ENCODE results near the gene TOLLIP. TPM values are rescaled to one million over a fixed set of nuclear protein-coding genes. Genes with fewer than 3 reads are reported as not detected.

Gene TOLLIP
- polyA plus RNA-seq, 2 of the 4 experiments (the other 2 are of a cell fraction): 26.5 to 37.9 TPM

- 95% methylated on average over 4 of the region's 10 CpGs for WGBS (ENCODE audit: missing lambda C conversion rate)
Observed at GRCh38 chr11:1260023-1260501, 49.4 kb downstream of the TOLLIP start.

DNA sequence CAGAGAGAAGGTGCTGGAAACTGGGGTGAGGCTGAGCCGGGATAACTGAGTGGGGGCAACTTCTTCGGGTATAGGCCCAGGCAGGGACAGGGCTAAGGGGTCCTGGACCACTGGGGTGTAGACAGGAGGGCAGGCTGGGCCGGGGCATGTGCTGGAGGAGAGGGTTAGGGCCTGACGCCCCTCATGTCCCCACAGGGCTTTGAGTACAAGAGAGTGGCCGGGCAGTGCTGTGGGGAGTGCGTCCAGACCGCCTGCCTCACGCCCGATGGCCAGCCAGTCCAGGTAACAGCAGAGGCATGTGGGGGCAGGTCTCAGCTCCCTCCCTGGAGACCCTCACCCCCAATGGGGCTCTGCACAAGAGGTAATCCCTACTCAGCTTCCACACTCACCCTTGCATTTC is 49.9 kb downstream of the TOLLIP start:
- DNase-seq (ENCODE audit: low read depth in 1 of 2, low spot score in 1 of 2): no peak
- no peak overlapping the region for H3K27ac ChIP-seq
- no peak; a peak in 1 of 6 replicates for ATAC-seq
- 0 out of 3 replicates have a peak, but pooled peaks cover under 1% of the 10 kb centered on the region for H3K9me3 ChIP-seq
- CTCF ChIA-PET: interaction anchor here (0.6 to 0.7 kb wide), 3 partner anchors 35 to 369 kb away, joined by 3 to 5 read pairs (median 3); no protein-coding TSS in a partner anchor
- TF ChIP-seq NPAS2 (CRISPR knock-in tag; IDR thresholded peaks at IDR 0.05; ENCODE audit: borderline replicate concordance): no peak
- no peak for TF ChIP-seq CEBPB (IDR thresholded peaks at IDR 0.05)
- no peak for TF ChIP-seq POLR2AphosphoS2 (conservative IDR thresholded peaks at IDR 0.05; ENCODE audit: low read length)
- TF ChIP-seq FOSB (CRISPR knock-in tag; IDR thresholded peaks at IDR 0.05): no peak
- TF ChIP-seq TFCP2L1 (CRISPR knock-in tag; IDR thresholded peaks at IDR 0.05): no peak
- H3K4me3 ChIP-seq: no peak overlapping the region
- FAIRE-seq: no peak
- 70% methylated on average over 8 of the region's 9 CpGs for WGBS (ENCODE audit: missing lambda C conversion rate)
- H3K4me1 ChIP-seq: peaks cover 17% of the 10 kb centered on the region; the same call in 2 of the 3 replicates
- no peak overlapping the region for H3K4me2 ChIP-seq
- POLR2A ChIA-PET: interaction anchor here (0.6 kb wide), 1 partner anchor 39 kb away, joined by 4 read pairs; no protein-coding TSS in a partner anchor

More at GRCh38 chr11:1260023-1260501, 49.4 kb downstream of the TOLLIP start:
- POLR2A ChIA-PET: interaction anchor here (0.6 kb wide), 1 partner anchor 39 kb away, joined by 4 read pairs; no protein-coding TSS in a partner anchor
- TF ChIP-seq SREBF2 (IDR thresholded peaks at IDR 0.05) (no peak), FOXS1 (CRISPR knock-in tag; IDR thresholded peaks at IDR 0.05) (no peak), ZFP36 (IDR thresholded peaks at IDR 0.05; ENCODE audit: borderline replicate concordance, partially characterized antibody) (no peak), MYC (IDR thresholded peaks at IDR 0.05; ENCODE audit: borderline replicate concordance, low read length) (no peak), EP300 (IDR thresholded peaks at IDR 0.05) (no peak), RARB (CRISPR knock-in tag; IDR thresholded peaks at IDR 0.05) (no peak), RAD21 (conservative IDR thresholded peaks at IDR 0.05 in 1 of 2, IDR thresholded peaks at IDR 0.05 in 1 of 2) (no peak), POLR2A (IDR thresholded peaks at IDR 0.05; ENCODE audit: low read length) (no peak), ZC3H11A (IDR thresholded peaks at IDR 0.05) (no peak), JUN (IDR thresholded peaks at IDR 0.05) (no peak), TFCP2L1 (CRISPR knock-in tag; IDR thresholded peaks at IDR 0.05) (no peak), MAFK (IDR thresholded peaks at IDR 0.05; ENCODE audit: partially characterized antibody) (no peak), BHLHE40 (IDR thresholded peaks at IDR 0.05; ENCODE audit: low read depth, low read length) (no peak), ELK1 (IDR thresholded peaks at IDR 0.05; ENCODE audit: low read depth, low read length) (no peak)
- no peak overlapping the region for H3K4me2 ChIP-seq
- no peak overlapping the region for H3K27ac ChIP-seq
- CTCF ChIA-PET: interaction anchor here (0.6 to 1.6 kb wide), 2 partner anchors 256 to 368 kb away, joined by 3 to 5 read pairs; no protein-coding TSS in a partner anchor
- DNase-seq (ENCODE audit: low read depth in 1 of 2, low spot score in 1 of 2) (peak; percentile 48 to 76), FAIRE-seq (no peak), ATAC-seq (peak; percentile 35 to 75)
- 0 out of 3 replicates have a peak, but pooled peaks cover 2% of the 10 kb centered on the region for H3K9me3 ChIP-seq
- no peak overlapping the region for H3K4me3 ChIP-seq
- peaks cover 17% of the 10 kb centered on the region; the same call in 2 of the 3 replicates for H3K4me1 ChIP-seq

DNA sequence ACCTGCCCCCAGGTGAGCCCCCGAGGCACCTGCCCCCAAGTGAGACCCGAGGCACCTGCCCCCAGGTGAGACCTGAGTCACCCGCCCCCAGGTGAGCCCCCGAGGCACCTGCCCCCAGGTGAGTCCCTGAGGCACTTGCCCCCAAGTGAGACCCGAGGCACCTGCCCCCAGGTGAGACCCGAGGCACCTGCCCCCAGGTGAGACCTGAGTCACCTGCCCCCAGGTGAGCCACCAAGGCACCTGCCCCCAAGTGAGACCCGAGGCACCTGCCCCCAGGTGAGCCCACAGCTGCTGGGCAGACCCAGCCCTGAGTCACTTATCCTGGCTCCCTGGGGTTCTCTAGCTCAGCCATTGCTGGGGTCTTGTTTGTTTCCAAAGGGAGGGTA is 50.4 kb downstream of the TOLLIP start:
- no peak overlapping the region for H3K4me3 ChIP-seq
- CTCF ChIA-PET: interaction anchor here (0.7 kb wide), 2 partner anchors 34 to 219 kb away, joined by 3 to 5 read pairs; no protein-coding TSS in a partner anchor
- ATAC-seq (no peak), FAIRE-seq (no peak), DNase-seq (ENCODE audit: low read depth in 1 of 2, low spot score in 1 of 2) (no peak)
- no peak overlapping the region for H3K27ac ChIP-seq
- peaks cover 17% of the 10 kb centered on the region; the same call in 2 of the 3 replicates for H3K4me1 ChIP-seq
- no peaks in the 10 kb centered on the region for H3K9me3 ChIP-seq
- WGBS (ENCODE audit: missing lambda C conversion rate): 40% methylated on average over 1 of the region's 7 CpGs
- TF ChIP-seq ELK1 (IDR thresholded peaks at IDR 0.05; ENCODE audit: low read depth, low read length) (no peak), GATA3 (IDR thresholded peaks at IDR 0.05; ENCODE audit: borderline replicate concordance) (no peak), MAX (IDR thresholded peaks at IDR 0.05) (no peak), ZFP36 (IDR thresholded peaks at IDR 0.05; ENCODE audit: borderline replicate concordance, partially characterized antibody) (no peak), TP53 (CRISPR knock-in tag; IDR thresholded peaks at IDR 0.05) (no peak), SREBF2 (IDR thresholded peaks at IDR 0.05) (no peak), MAFK (IDR thresholded peaks at IDR 0.05; ENCODE audit: partially characterized antibody) (no peak), NPAS2 (CRISPR knock-in tag; IDR thresholded peaks at IDR 0.05; ENCODE audit: borderline replicate concordance) (no peak)
- TF ChIP-seq, protein P1, sequence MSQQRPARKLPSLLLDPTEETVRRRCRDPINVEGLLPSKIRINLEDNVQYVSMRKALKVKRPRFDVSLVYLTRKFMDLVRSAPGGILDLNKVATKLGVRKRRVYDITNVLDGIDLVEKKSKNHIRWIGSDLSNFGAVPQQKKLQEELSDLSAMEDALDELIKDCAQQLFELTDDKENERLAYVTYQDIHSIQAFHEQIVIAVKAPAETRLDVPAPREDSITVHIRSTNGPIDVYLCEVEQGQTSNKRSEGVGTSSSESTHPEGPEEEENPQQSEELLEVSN (IDR thresholded peaks at IDR 0.05; ENCODE audit: borderline replicate concordance, low read depth): no peak
- TF ChIP-seq, protein P2, sequence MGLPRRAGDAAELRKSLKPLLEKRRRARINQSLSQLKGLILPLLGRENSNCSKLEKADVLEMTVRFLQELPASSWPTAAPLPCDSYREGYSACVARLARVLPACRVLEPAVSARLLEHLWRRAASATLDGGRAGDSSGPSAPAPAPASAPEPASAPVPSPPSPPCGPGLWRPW (IDR thresholded peaks at IDR 0.05): no peak
- POLR2A ChIA-PET: no interaction called here
- no peak overlapping the region for H3K4me2 ChIP-seq

Data from A549 (cell line).